K562 (cell line): ENCODE measurements around the gene TELO2. TPM values are rescaled to one million over a fixed set of nuclear protein-coding genes. Genes with fewer than 3 reads are reported as not detected.

ENCODE experiments used
- ARID3B ChIP-seq: fragments of 250-450 bp; sonication (Bioruptor Pico); IDR thresholded peaks from 2 replicates; pipeline ENCODE4 v1.4.0; 2020; ENCODE audit warnings: borderline replicate concordance
- CC2D1A ChIP-seq: fragments of 450-650 bp; IDR thresholded peaks from 2 replicates; pipeline ENCODE4 v1.6.1; 2017; ENCODE audit warnings: mild to moderate bottlenecking
- CEBPB ChIP-seq: fragments of 450-650 bp; IDR thresholded peaks from 2 replicates; pipeline ENCODE4 v1.6.1; 2016; ENCODE audit warnings: missing genetic modification characterization, missing compliant biosample characterization
- CHD4 ChIP-seq: fragments of 200-600 bp; sonication (generic); IDR thresholded peaks from 3 replicates; pipeline ENCODE4 v1.6.1; 2012; ENCODE audit warnings: low read depth, mild to moderate bottlenecking, mixed read lengths, low read length, inconsistent platforms; ENCODE audit not compliant: insufficient read depth, insufficient replicate concordance, poor library complexity, severe bottlenecking
- GTF2E2 ChIP-seq: fragments of 200-800 bp; sonication (Bioruptor generic); IDR thresholded peaks from 2 replicates; pipeline ENCODE4 v1.6.1; 2016; ENCODE audit warnings: missing genetic modification characterization, missing compliant biosample characterization
- MITF ChIP-seq: IDR thresholded peaks from 2 replicates; pipeline ENCODE4 v1.6.1; 2014; ENCODE audit warnings: antibody characterized with exemption
- NFE2 ChIP-seq: IDR thresholded peaks from 2 replicates; pipeline ENCODE4 v1.6.1; 2014; ENCODE audit warnings: antibody characterized with exemption, low read depth
- POLR2G ChIP-seq: fragments of 200-400 bp; formaldehyde crosslinking; IDR thresholded peaks from 2 replicates; pipeline ENCODE4 v1.6.1; 2017; ENCODE audit warnings: low read depth, mild to moderate bottlenecking, antibody characterized with exemption, low read length, moderate library complexity
- RERE ChIP-seq: sonication (generic); formaldehyde crosslinking; IDR thresholded peaks from 2 replicates; pipeline ENCODE4 v1.8.0; 2023; ENCODE audit warnings: missing genetic modification reagents, mild to moderate bottlenecking, borderline replicate concordance
- RFX5 ChIP-seq: IDR thresholded peaks from 2 replicates; pipeline ENCODE4 v1.6.1; 2011; ENCODE audit warnings: low read depth, mild to moderate bottlenecking, improper control_type of control experiment, low read length
- RNF2 ChIP-seq: sonication (generic); IDR thresholded peaks from 2 replicates; pipeline ENCODE4 v1.6.1; 2016
- TAF1 ChIP-seq: IDR thresholded peaks from 2 replicates; pipeline ENCODE4 v1.6.1; 2011; ENCODE audit warnings: mild to moderate bottlenecking, low read length, moderate library complexity; ENCODE audit not compliant: insufficient read depth, control insufficient read depth, severe bottlenecking; ENCODE audit errors: extremely low read depth
- TOE1 ChIP-seq, 2 experiments: fragments of 450-650 bp in 1 of 2; sonication (generic) in 1 of 2; formaldehyde crosslinking in 1 of 2; IDR thresholded peaks; 2 replicates each; pipeline versions ENCODE4 v1.7.1 to v1.8.0; 2016 to 2022; ENCODE audit warnings: borderline replicate concordance in 2 of 2, mild to moderate bottlenecking in 2 of 2, antibody characterized with exemption in 1 of 2, inconsistent platforms in 1 of 2, low read depth in 1 of 2, missing genetic modification reagents in 1 of 2, moderate library complexity in 1 of 2
- ZBTB7A ChIP-seq: IDR thresholded peaks from 2 replicates; pipeline ENCODE4 v1.6.1; 2011; ENCODE audit warnings: low read depth, mild to moderate bottlenecking, low read length, moderate library complexity, borderline replicate concordance; ENCODE audit not compliant: control insufficient read depth
- ZNF282 ChIP-seq: sonication (generic); formaldehyde crosslinking; IDR thresholded peaks from 2 replicates; pipeline ENCODE4 v1.8.1; 2023; ENCODE audit warnings: missing genetic modification reagents
- polyA plus RNA-seq, 8 experiments: library from polyadenylated mRNA; depleted of rRNA in 4 of 8; stranded (reverse) in 5 of 8; unstranded in 3 of 8; fragments of >200 nt; fragmentation: Nextera tagmentation in 2 of 8; fragmentation: Illumina TruSeq in 1 of 8; extraction: Ambion mirVana in 2 of 8; extraction: Trizol in 1 of 8; gene quantifications; 2 replicates each; pipeline versions ENCODE4 v1.2.1 to v1.2.3, GENCODE V29; 2011 to 2014; ENCODE audit warnings: inconsistent platforms in 1 of 8, missing spikeins in 1 of 8
- total RNA-seq, 7 experiments: library from RNA; depleted of rRNA in 6 of 7; stranded (reverse); fragments of >200 nt in 6 of 7; fragmentation: Illumina TruSeq in 2 of 7; extraction: Trizol in 2 of 7; gene quantifications; 2 replicates each; pipeline versions ENCODE4 v1.2.1 to v1.2.3, GENCODE V29; 2011 to 2021; ENCODE audit warnings: low replicate concordance in 1 of 7

The TELO2 gene
- total and polyA plus RNA-seq, 9 of the 15 experiments (the other 6 are each of a cell fraction or from before 2014, with no cell fraction given): 0.51 to 91.8 (median 14.5) TPM

GRCh38 chr16:1492923-1493745 is at the start of gene TELO2 (continued):
- TF ChIP-seq ARID3B: no peak
- TF ChIP-seq CC2D1A: no peak
- no peak for TF ChIP-seq ZNF282
- TF ChIP-seq MITF: no peak
- no peak for TF ChIP-seq CEBPB (tag)
- TF ChIP-seq POLR2G: peak; percentile 88
- no peak for TF ChIP-seq CHD4
- peak; percentile 72 for TF ChIP-seq RNF2
- no peak for TF ChIP-seq RFX5
- no peak for TF ChIP-seq TOE1 (IDR thresholded peaks at IDR 0.05; ENCODE audit: borderline replicate concordance)
- TF ChIP-seq TOE1 (CRISPR knock-in tag; IDR thresholded peaks at IDR 0.05; ENCODE audit: borderline replicate concordance, low read depth): no peak; the same call in 1 of the 2 replicates
- TF ChIP-seq GTF2E2 (tag): no peak
- 0 out of 2 replicates have a peak, but pooled peaks have one; percentile 56 for TF ChIP-seq RERE (CRISPR knock-in tag)
- TF ChIP-seq ZBTB7A: no peak; the same call in 1 of the 2 replicates
- TF ChIP-seq NFE2: no peak
- TF ChIP-seq TAF1: peak; percentile 66
